Hepatocyte (in vitro differentiated cells): ENCODE measurements around the gene ANAPC5. TPM values are rescaled to one million over a fixed set of nuclear protein-coding genes. Genes with fewer than 3 reads are reported as not detected.
A peak's percentile ranks its signal among the peaks of the same experiment; 100 is the strongest.

ENCODE experiments used
- DNase-seq: peaks from one replicate; pipeline ENCODE4 v3.0.0-alpha.2; 2016; ENCODE audit warnings: low spot score
- H2AFZ ChIP-seq: fragments of 200-600 bp; sonication (generic); 2 replicates; pipeline ENCODE4 v1.6.0; 2016; ENCODE audit warnings: antibody characterized with exemption, mild to moderate bottlenecking
- H3K27ac ChIP-seq: fragments of 200-600 bp; sonication (generic); 2 replicates; pipeline ENCODE4 v1.5.1; 2016; ENCODE audit warnings: mild to moderate bottlenecking
- H3K27me3 ChIP-seq: fragments of 200-600 bp; sonication (generic); 2 replicates; pipeline ENCODE4 v1.6.1; 2016
- H3K36me3 ChIP-seq: fragments of 200-600 bp; sonication (generic); replicated peaks from 2 replicates; pipeline ENCODE4 v1.5.1; 2016; ENCODE audit warnings: low read depth; ENCODE audit not compliant: insufficient read depth
- H3K4me1 ChIP-seq: fragments of 200-600 bp; sonication (generic); 2 replicates; pipeline ENCODE4 v1.5.1; 2016; ENCODE audit warnings: mild to moderate bottlenecking, moderate library complexity; ENCODE audit not compliant: insufficient read depth
- H3K4me2 ChIP-seq: fragments of 200-600 bp; sonication (generic); 2 replicates; pipeline ENCODE4 v1.6.0; 2016
- H3K4me3 ChIP-seq: fragments of 200-600 bp; sonication (generic); 2 replicates; pipeline ENCODE4 v1.5.1; 2016; ENCODE audit warnings: mild to moderate bottlenecking
- H3K79me2 ChIP-seq: fragments of 200-600 bp; sonication (generic); 2 replicates; pipeline ENCODE4 v1.6.0; 2017; ENCODE audit warnings: mild to moderate bottlenecking
- H3K9me2 ChIP-seq: fragments of 200-600 bp; sonication (generic); replicated peaks from 2 replicates; pipeline ENCODE4 v1.6.0; 2017; ENCODE audit warnings: mild to moderate bottlenecking; ENCODE audit not compliant: insufficient read depth
- H3K9me3 ChIP-seq: fragments of 200-600 bp; sonication (generic); 2 replicates; pipeline ENCODE4 v1.5.1; 2016; ENCODE audit warnings: low read depth, mild to moderate bottlenecking
- H4K20me1 ChIP-seq: fragments of 200-600 bp; sonication (generic); 2 replicates; pipeline ENCODE4 v1.6.0; 2016; ENCODE audit warnings: mild to moderate bottlenecking; ENCODE audit not compliant: insufficient read depth, poor library complexity, severe bottlenecking
- EZH2 ChIP-seq: fragments of 200-600 bp; sonication (generic); IDR thresholded peaks from 2 replicates; pipeline ENCODE4 v1.6.1; 2016; ENCODE audit warnings: antibody characterized with exemption, mild to moderate bottlenecking, borderline replicate concordance
- EZH2phosphoT487 ChIP-seq: fragments of 200-600 bp; sonication (generic); IDR thresholded peaks from one replicate; pipeline ENCODE4 v1.6.1; 2018; ENCODE audit warnings: antibody characterized with exemption, mild to moderate bottlenecking, low read depth, moderate library complexity; ENCODE audit not compliant: unreplicated experiment, severe bottlenecking
- WGBS: methylation state at CpG from one replicate; pipeline ENCODE4 v1.1.6; 2016; ENCODE audit warnings: low lambda C conversion rate; ENCODE audit errors: missing lambda C conversion rate; 5-methylcytosine and 5-hydroxymethylcytosine counted together
- polyA plus RNA-seq: library from polyadenylated mRNA; unstranded; fragments of >200 nt; fragmentation: Nextera tagmentation; extraction: Ambion mirVana; gene quantifications from 2 replicates; pipeline ENCODE4 v1.2.1, GENCODE V29; 2016
- total RNA-seq: library from RNA; depleted of rRNA; stranded (reverse); fragments of >200 nt; gene quantifications from 2 replicates; pipeline ENCODE4 v1.2.3, GENCODE V29; 2014
- TF ChIP-seq, protein P1 (sequence below): fragments of 200-600 bp; sonication (generic); IDR thresholded peaks from 2 replicates; pipeline ENCODE4 v1.5.1; 2016; ENCODE audit warnings: antibody characterized with exemption, mild to moderate bottlenecking; ENCODE audit not compliant: poor library complexity

Gene ANAPC5
- total and polyA plus RNA-seq, 2 experiments from 2014 or later: 102 to 108 TPM

DNA sequence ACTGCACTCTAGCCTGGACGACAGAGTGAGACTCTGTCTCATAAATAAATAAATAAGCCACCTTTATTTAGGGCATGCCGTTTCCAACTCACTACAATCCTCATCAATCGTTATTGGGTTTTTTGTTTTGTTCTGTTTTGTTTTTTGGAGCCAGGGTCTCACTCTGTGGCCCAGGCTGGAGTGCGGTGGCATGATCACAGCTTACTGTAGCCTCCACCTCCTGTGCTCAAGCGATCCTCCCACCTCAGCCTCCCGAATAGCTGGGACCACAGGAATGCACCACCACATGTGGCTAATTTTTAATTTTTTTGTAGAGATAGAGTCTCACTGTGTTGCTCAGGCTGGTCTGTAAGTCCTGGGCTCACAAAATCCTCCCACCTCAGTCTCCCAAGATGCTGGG, 3.6 kb upstream of the ANAPC5 start:
- Histone ChIP-seq H3K4me1 (no peaks in the 10 kb centered on the region), H3K9me2 (no peaks in the 10 kb centered on the region), H3K27ac (no peak overlapping the region), H3K9me3 (no peaks in the 10 kb centered on the region), H3K27me3 (no peaks in the 10 kb centered on the region), H4K20me1 (no peaks in the 10 kb centered on the region), H3K36me3 (no peaks in the 10 kb centered on the region), H3K79me2 (peaks cover 8% of the 10 kb centered on the region), H3K4me2 (no peak overlapping the region), H2AFZ (no peak overlapping the region), H3K4me3 (no peak overlapping the region)
- TF ChIP-seq EZH2phosphoT487: no peak
- TF ChIP-seq, protein P1, sequence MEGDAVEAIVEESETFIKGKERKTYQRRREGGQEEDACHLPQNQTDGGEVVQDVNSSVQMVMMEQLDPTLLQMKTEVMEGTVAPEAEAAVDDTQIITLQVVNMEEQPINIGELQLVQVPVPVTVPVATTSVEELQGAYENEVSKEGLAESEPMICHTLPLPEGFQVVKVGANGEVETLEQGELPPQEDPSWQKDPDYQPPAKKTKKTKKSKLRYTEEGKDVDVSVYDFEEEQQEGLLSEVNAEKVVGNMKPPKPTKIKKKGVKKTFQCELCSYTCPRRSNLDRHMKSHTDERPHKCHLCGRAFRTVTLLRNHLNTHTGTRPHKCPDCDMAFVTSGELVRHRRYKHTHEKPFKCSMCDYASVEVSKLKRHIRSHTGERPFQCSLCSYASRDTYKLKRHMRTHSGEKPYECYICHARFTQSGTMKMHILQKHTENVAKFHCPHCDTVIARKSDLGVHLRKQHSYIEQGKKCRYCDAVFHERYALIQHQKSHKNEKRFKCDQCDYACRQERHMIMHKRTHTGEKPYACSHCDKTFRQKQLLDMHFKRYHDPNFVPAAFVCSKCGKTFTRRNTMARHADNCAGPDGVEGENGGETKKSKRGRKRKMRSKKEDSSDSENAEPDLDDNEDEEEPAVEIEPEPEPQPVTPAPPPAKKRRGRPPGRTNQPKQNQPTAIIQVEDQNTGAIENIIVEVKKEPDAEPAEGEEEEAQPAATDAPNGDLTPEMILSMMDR: no peak
- no peak for TF ChIP-seq EZH2
- no peak for DNase-seq
- WGBS: 87% methylated on average over 6 of the region's 6 CpGs

DNA sequence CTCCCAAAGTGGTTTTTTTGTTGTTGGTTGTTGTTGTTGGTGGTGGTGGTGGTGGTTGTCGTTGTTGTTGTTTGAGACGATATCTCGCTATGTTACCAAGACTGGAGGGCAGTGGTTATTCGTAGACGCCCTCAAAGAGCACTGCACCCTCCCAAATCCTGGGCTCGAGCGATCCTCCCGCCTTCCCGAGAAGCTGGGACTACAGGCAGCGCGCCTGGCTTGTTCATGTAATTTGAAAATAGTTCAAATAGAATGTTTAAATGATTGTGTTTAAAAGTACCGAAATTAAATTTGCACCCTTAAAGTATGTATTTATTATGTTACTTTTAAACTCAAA, 439 bp upstream of the ANAPC5 start:
- peak overlapping the region; percentile 81 for H3K27ac ChIP-seq
- TF ChIP-seq, protein P1: no peak
- no peaks in the 10 kb centered on the region for H3K9me2 ChIP-seq
- H3K4me3 ChIP-seq: peak overlapping the region; percentile 20
- 2% methylated on average over 12 of the region's 12 CpGs for WGBS
- peak overlapping the region; percentile 83 for H3K4me2 ChIP-seq
- no peaks in the 10 kb centered on the region for H4K20me1 ChIP-seq
- peaks cover 37% of the 10 kb centered on the region for H3K79me2 ChIP-seq
- H2AFZ ChIP-seq: peak overlapping the region; percentile 93
- no peaks in the 10 kb centered on the region for H3K36me3 ChIP-seq
- no peaks in the 10 kb centered on the region for H3K27me3 ChIP-seq
- DNase-seq: no peak
- no peaks in the 10 kb centered on the region for H3K4me1 ChIP-seq
- no peaks in the 10 kb centered on the region for H3K9me3 ChIP-seq

DNA sequence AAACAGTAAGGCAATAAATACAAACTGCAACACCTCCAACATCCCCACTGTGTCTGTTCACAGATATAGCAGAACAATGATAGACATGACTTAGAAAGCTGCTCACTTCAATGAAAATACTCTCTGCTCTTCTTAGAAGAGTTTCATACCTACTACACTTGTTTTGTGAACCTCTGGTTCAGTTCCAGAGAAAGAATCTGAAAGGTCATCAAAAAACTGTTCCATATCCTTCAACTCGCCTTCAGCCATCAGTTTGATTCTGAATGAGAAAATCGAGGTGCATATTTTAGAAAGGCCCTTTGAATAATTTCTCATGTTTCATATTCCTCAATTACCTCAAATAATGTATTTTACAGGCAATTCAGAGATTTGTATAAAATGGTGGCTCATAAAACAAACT, 5.5 kb downstream of the ANAPC5 start:
- WGBS: 79% methylated on average over 2 of the region's 2 CpGs
- H3K79me2 ChIP-seq: peaks cover 40% of the 10 kb centered on the region
- no peaks in the 10 kb centered on the region for H3K9me2 ChIP-seq
- no peak overlapping the region for H3K4me3 ChIP-seq
- no peaks in the 10 kb centered on the region for H3K4me1 ChIP-seq
- no peaks in the 10 kb centered on the region for H3K27me3 ChIP-seq
- H3K36me3 ChIP-seq: no peaks in the 10 kb centered on the region
- H3K9me3 ChIP-seq: no peaks in the 10 kb centered on the region
- no peak for DNase-seq
- no peak overlapping the region for H3K27ac ChIP-seq
- no peak overlapping the region for H2AFZ ChIP-seq
- H4K20me1 ChIP-seq: no peaks in the 10 kb centered on the region
- no peak overlapping the region for H3K4me2 ChIP-seq
- no peak for TF ChIP-seq EZH2
- TF ChIP-seq, protein P1: no peak
- TF ChIP-seq EZH2phosphoT487: no peak

DNA sequence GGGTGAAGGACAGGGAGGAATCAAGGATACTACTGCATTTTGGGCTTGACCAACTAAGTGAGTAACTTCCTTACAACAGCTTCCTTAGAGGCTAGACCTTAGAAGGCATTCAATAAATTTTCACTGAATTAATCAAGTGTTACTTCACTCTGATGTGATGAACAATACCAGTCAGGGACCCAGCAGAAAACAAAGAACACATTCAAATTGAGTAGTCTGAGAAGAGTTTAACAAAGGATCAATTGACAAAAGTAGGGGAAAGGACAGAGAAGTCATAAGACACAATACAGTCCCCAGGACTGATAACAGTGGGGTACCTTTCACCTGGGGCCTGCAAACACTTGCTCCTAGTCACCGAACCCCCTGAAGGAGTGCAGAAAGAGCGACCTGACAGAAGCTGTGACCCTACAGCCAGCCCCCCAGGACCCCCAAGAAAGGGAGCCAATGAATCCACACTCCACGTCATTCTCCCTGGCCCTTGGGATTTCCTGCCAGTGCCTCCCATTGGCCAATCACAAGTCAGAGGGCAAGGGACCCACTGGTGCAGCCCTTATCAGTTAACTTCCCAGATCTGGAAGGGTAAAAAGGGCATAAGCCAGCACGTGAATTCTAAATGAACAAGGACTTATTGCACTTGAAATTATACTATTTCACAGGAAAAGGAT, 6.9 kb downstream of the ANAPC5 start:
- Histone ChIP-seq H3K36me3 (no peaks in the 10 kb centered on the region), H3K79me2 (peaks cover 27% of the 10 kb centered on the region)

More for the DNA sequence above, 6.9 kb downstream of the ANAPC5 start:
- no peak overlapping the region for H3K4me2 ChIP-seq
- H3K27ac ChIP-seq: peak overlapping the region; percentile 42
- no peak for DNase-seq
- H4K20me1 ChIP-seq: no peaks in the 10 kb centered on the region
- H3K9me3 ChIP-seq: no peaks in the 10 kb centered on the region
- no peak overlapping the region for H3K4me3 ChIP-seq
- H3K9me2 ChIP-seq: no peaks in the 10 kb centered on the region
- H2AFZ ChIP-seq: no peak overlapping the region
- H3K27me3 ChIP-seq: no peaks in the 10 kb centered on the region
- 87% methylated on average over 4 of the region's 4 CpGs for WGBS
- no peaks in the 10 kb centered on the region for H3K4me1 ChIP-seq
- TF ChIP-seq EZH2 (no peak), EZH2phosphoT487 (no peak)
- TF ChIP-seq, protein P1: no peak
